ENCODE measurements around the gene ARMH2.

ARMH2 gene

DNA sequence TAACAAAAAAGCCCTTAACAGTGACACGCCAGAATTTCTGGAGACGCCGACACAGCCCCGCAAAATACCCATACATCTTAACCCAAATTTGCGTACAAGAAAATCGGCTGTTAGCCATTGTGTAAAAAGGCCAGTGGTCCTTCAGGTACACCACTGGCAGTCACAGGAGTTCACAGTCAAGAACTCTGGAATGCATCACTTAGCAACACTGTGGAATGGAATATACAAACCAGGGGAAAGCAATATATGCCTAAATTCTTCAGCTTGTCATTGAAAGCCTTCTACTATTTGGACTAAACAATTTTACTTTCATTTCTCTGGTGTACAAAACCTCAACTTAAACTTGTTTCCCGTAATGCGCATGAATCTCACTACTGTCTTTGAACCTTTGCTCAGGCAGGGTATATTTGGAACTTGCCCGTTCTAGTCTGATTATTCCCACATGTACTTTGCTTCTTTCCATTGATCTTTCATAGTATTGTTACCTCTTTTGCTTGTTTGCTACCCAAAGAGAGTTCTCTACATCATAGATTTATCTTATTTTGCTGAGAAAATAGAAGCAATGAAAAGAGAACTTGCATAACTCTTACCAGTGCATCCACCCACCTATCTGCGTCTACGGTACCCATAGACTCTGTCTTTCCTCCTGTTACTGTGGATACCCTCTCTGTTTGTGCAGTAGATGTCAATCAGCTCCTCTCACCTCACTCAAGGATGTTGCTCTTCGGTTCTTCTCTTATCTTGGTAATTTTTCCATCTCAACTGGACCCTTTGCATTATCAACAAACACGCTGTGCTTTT lies at the start of gene ARMH2:
Gene ARMH2 (minus strand): TSS at position 178 of the 801 bp plus-strand sequence. CDS start 60 bp downstream, at position 118.
- DNase-seq, result no peak

DNA sequence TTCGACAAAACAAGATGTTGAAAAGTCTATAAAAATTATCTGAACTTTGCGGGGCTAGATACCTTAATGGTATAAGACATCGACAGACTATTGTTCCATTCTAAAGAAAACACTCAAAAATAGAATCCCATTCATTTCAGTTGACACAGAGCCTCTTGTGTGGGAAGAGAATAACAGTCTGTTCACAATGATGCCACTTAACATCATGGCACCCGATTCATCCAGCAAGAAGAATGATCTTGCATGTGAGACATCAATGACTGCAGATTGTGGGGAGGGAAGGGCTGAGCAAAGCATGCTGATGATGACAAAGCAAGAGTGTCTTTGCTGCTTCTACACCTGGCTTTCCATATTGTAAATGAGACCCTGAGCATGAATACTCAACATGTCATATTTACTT lies 49.7 kb upstream of the ARMH2 start:
- DNase-seq, result no peak

DNA sequence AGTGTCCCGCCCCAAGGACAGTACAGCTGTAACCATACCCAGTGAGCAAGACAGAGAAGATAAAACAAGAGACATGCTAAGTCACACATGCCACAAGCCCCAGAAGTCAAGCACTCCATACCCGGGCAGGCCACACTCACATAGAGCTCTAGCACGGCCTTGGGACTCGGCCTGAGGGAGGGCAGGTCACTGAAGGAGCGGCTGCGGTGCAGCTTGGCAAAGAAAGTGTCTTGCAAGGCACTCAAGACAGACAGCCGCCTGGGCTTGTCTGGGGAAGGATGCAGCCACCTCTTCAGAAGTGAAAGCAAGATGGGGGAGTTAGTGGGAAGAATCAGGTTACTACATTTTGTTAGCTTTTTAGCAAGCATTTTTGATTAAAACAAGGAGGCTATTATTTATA lies 48.7 kb upstream of the ARMH2 start:
- DNase-seq, result no peak

- DNase-seq, result no peak
Observed at GRCh38 chr6:24845578-24845977, 46.9 kb upstream of the ARMH2 start.

- no peak for DNase-seq
Observed at GRCh38 chr6:24844903-24845302, 46.2 kb upstream of the ARMH2 start.

GRCh38 chr6:24844061-24844460 lies 45.3 kb upstream of the ARMH2 start:
- DNase-seq, result no peak

DNA sequence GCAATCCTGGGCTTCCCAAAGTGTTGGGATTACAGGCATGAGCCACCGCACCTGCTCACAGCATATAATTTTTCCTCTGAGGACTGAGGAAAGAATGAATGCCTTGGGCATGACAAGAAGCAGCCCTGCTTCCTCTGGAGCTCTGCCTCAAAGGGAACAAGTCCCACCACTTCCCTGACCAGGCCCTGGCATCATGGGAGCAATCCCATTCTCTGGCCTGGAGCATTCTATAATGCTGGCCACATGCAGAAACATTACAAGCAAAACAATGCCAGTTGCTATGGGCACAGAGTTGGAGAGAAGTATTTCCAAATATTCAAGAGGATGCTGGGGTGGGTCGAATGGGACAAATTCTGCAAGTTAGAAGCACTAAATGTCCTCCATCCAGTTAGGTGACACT lies 41.5 kb upstream of the ARMH2 start:
- DNase-seq, result no peak

DNA sequence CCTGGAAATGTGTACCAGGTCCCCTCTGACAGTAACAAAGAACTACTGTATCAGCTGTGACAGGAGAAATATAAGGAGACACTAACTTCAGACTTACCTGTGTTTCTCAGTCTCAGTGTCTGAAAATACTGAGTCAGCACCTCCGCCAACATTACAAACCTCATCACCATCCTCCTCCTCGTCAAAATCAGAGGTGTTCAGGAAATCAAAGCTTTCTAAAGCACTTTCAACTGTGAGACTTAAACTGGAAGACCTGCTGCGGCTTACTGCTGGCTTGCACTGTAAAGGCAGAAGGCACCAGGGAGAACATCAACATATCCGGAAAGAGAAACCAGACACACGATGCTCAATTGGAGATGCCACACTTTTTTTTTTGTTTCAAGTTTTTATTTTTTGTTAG lies 40.3 kb upstream of the ARMH2 start:
- no peak for DNase-seq

DNA sequence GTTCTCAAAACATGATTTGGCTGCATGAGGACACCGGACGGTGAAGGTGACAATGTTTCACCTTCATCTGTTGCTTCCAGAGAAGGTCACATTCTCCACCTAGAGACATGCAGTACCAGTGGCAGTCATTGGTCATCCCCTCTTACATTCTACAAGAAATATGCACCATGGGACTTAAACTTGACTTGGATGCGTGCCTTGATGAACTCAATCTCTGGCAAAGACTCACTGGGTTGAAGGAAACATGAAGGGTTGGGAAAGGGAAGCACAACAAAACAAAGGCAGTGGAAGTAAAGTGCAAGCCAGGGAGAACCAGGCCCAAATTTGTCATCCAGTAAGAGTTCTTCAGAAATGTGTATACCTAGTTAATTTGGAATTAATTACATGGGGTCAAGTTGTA lies 39.4 kb upstream of the ARMH2 start:
- DNase-seq, result no peak

GRCh38 chr6:24836109-24836508 lies 37.4 kb upstream of the ARMH2 start:
- no peak for DNase-seq

- DNase-seq, result no peak
Observed at GRCh38 chr6:24833711-24834386, 35.1 kb upstream of the ARMH2 start.

- DNase-seq, result no peak
Observed at GRCh38 chr6:24832794-24833193, 34.1 kb upstream of the ARMH2 start.

GRCh38 chr6:24831771-24832716 lies 33.3 kb upstream of the ARMH2 start:
- DNase-seq, result no peak

GRCh38 chr6:24829657-24830056 lies 30.9 kb upstream of the ARMH2 start:
- DNase-seq, result no peak

GRCh38 chr6:24827970-24828369 lies 29.3 kb upstream of the ARMH2 start:
- no peak for DNase-seq

DNA sequence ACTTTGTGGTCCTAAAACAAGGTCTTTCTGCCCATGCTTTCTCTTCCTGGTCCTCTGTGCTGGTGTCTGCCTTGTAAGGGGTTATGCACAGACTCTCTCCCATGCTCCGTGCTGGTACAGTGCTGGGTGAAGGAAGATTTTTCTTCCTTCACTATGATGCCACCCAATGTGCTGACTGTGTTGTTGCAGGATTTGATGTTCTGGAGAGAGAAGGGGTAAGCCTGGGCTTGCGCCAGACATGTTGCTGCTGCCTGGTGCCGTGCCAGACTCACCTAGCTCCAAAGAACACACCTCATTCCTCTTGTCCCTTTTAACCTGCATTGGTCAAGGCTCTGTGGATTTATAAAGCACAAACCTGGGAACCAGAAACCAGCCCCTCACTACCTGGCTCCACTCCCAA lies 28.4 kb upstream of the ARMH2 start:
- DNase-seq, result no peak

GRCh38 chr6:24825130-24825630 lies 26.5 kb upstream of the ARMH2 start:
- no peak for DNase-seq

DNA sequence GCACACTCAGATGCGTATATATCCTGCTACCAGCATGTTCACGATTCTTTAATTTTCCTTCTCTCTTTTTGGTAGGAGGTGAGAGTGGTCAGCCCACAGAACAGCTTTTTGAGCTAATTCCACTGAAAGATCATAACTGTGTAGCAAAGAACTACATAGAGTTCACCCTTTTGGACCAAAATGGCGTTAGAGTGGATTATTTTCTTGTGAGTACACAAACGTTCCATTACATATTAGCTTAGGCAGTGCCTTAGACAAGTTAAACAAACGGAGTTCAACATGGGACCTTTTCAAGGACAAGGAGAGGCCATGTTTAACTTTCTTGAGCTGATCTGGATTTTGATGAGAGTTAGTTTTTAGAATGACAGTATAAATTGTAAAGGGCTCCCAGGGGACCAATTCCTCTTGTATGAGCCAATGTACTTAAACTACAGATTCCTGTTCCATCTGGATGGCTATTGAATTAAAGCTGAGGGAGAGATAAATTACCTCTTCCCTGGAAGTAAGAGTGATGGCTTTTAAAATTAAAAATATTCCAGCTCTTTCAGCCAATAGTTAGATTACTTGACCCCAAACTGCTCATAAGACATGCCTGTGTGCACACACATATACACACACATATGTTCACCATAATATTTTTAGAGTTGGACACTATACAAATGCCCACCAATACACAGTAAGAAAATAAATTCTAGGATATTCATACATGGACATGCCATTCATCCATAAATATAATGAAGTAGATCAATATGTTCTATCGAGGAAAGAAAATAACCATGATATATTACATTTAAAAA lies 25.6 kb upstream of the ARMH2 start:
- DNase-seq, result no peak

GRCh38 chr6:24823185-24823584 lies 24.5 kb upstream of the ARMH2 start:
- DNase-seq, result no peak

- no peak for DNase-seq
Observed at GRCh38 chr6:24822696-24823095, 24.0 kb upstream of the ARMH2 start.

- DNase-seq, result no peak
Observed at GRCh38 chr6:24821860-24822444, 23.2 kb upstream of the ARMH2 start.

GRCh38 chr6:24818346-24818745 lies 19.6 kb upstream of the ARMH2 start:
- no peak for DNase-seq
